ENCODE data around the gene PITRM1.
"Not testable (repeated sequence)": the region's sequence is repeated elsewhere in the genome, so short reads cannot be mapped to it uniquely, and the experiment has no call there.

The PITRM1 gene

GRCh38 chr10:3122034-3122433 is 50.5 kb downstream of the PITRM1 start:
- DNase-seq (ENCODE audit: low read depth): no peak

DNA sequence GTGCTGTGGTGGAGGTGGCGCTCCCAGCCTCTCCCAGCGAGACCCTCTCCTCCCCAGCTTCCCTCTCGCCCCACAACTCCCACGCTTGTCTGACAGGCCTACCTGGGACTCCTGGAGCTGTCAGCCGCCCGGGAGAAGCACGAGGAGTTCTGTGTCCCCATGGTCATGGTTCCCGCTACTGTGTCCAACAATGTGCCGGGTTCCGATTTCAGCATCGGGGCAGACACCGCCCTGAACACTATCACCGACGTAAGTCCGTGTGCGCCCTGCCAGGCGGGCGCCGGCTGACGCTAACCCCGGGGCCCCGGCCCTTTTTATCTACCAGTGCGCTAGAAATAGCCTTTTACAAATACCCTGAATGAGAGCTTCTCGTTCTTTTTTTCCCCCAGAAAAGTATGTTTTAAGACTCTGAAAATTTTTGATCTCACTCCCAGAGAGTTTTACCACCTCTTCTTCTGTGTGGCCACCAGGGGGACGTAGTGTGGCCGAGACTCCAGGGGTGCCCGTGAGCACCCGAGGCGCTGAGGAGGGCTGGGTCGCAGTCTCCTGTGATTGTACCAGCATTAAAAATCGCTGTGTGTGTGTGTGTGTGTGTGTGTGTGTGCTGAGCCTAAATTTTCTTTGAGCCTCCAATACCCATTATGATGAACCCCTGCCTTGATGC is 52.7 kb downstream of the PITRM1 start:
- DNase-seq (ENCODE audit: low read depth): peak; percentile 32

DNA sequence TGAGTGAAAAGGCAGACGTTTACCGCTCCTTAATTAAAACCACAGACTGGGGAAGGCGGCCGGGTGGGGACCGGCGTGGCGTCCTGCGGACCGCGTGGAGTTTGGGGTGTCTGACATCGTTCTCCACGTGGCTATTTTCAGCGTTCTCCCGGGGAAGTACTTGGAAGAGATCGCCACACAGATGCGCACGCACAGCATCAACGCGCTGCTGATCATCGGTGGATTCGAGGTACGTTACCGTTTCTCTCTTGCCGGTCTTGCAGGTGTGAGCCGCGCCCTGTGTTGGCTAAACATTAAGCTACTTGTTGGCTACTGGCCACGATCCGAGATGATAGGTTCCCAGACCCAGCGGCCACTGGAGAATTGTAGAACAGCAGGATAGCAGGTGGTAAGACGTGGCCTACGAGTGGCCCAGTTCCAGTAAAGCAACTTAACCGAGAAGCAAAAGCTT is 53.9 kb downstream of the PITRM1 start:
- DNase-seq (ENCODE audit: low read depth): no peak

GRCh38 chr10:3117486-3117885 is 55.1 kb downstream of the PITRM1 start:
- DNase-seq (ENCODE audit: low read depth): no peak

- no peak for DNase-seq (ENCODE audit: low read depth)
Measured at GRCh38 chr10:3116508-3117100, 56.0 kb downstream of the PITRM1 start.

DNA sequence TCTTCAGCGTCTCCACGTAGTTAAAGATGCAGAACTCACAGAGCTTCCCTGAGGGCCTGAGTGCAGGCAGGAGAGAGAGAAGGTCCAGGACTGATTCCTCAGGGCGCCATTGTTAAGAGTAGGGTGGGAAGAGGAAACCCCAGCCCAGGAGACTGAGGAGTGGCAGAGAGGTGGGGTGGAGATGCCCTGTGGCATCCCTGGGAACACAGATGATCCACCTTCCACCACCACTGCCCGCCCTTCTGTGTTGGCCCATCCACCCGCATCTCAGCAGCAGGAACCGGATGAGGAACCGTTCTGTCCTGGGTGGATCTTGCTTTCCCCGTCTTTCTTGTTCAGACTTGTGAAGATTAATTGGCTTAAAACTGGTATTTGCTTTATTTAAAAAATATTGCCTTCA is 56.9 kb downstream of the PITRM1 start:
- no peak for DNase-seq (ENCODE audit: low read depth)

GRCh38 chr10:3113343-3113720 is 59.2 kb downstream of the PITRM1 start:
- no peak for DNase-seq (ENCODE audit: low read depth)

GRCh38 chr10:3111621-3112163 is 60.9 kb downstream of the PITRM1 start:
- peak; percentile 21 for DNase-seq (ENCODE audit: low read depth)

- no peak for DNase-seq (ENCODE audit: low read depth)
Measured at GRCh38 chr10:3110782-3111620, 61.6 kb downstream of the PITRM1 start.

DNA sequence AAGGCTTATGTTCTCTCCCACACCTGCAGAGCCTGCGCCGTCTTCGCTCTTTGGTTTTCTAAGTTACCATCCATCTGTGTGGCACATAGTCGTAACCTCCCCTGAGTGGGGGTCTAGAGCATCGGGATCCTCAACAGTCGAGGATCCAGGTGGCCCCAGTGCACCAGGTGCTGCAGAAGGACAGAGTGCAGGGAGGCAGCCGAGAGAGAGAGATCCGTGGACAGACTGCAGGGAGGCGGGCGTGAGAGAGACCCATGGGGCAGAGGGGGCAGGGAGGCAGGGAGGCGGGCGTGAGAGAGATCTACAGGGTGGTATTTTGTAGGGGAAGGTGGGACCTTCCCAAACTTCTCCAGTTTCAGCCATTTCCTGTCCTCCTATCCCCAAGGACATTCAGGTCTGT is 62.9 kb downstream of the PITRM1 start:
- DNase-seq (ENCODE audit: low read depth): no peak

- no peak for DNase-seq (ENCODE audit: low read depth)
Measured at GRCh38 chr10:3109196-3109595, 63.4 kb downstream of the PITRM1 start.

- DNase-seq (ENCODE audit: low read depth): no peak
Measured at GRCh38 chr10:3108575-3109105, 63.9 kb downstream of the PITRM1 start.

DNA sequence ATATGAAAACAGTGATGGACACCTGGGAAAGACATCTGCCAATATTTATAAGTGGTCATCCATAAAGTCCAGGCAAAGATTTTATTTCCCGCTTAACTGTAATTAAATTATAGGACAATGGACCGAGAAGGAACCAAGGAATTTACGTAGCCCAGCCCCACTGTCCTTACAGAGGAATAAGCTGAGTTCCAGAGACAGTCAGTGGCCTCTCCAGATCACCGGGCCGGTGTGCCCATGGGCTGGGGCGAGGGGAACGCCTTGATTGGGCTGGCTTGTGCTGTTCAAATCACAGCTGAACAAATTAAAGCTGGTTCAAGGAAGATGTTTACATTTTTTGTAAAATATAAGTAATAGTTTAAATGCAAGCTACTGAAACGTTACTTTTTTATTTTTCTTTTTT is 64.5 kb downstream of the PITRM1 start:
- no peak for DNase-seq (ENCODE audit: low read depth)

DNA sequence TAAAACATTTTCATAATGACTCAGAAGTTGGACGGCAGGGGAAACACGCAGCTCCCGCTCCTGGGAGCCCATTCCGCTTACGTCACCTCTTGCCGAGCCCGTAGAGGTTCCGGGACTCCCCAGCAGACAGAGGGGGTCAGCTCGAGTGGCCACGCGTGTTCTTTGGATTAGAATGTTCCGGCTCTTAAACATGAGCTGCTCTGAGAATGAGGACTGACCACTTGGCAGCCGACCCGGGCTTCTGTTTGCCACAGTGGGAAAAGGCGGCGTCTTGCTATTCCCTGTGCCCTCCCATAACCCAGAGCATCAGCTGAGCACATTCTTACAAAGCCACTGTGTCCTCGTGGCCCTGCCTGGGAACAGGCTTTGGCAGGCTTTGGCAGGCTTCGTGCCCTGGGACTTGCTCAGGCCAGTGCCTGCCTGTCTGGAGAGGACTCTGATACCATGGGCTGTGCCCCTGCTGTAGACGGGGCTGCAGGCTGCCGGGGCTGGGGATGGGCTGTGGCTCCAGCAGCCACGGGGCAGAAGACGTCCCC is 65.1 kb downstream of the PITRM1 start:
- DNase-seq (ENCODE audit: low read depth): peak; percentile 99

- DNase-seq (ENCODE audit: low read depth): peak; percentile 78
Measured at GRCh38 chr10:3106928-3107425, 65.6 kb downstream of the PITRM1 start.

DNA sequence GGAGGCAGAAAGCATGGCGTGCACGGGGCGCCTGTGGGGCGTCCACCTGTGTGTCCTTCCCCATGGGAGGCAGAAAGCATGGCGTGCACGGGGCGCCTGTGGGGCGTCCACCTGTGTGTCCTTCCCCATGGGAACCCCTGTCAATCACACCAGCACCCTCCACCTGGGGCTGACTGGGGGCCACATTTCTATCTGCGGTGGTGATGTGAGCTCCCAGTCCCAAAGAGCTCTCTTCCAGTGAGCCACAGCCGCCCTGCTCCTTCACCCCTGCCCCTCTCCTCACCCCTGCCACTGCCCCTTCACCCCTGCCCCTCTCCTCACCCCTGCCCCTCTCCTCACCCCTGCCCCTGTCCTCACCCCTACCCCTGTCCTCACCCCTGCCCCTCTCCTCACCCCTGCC is 66.3 kb downstream of the PITRM1 start:
- DNase-seq (ENCODE audit: low read depth): not testable (repeated sequence)

DNA sequence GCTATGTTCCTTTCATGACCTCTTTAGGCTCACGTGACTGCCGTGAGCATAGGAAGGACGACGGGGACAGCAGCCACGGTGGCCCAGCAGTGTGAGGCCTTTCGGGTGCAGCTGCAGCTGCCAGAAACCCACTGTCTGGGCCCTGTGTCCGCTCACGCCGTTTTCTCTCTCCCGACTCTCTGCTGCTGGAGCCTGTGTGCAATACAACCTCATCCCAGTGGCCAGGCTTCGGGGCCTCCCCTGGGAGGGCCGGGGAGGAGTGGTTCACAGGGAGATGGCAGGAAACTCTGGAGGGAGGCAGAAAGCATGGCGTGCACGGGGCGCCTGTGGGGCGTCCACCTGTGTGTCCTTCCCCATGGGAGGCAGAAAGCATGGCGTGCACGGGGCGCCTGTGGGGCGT is 66.7 kb downstream of the PITRM1 start:
- no peak for DNase-seq (ENCODE audit: low read depth)

DNA sequence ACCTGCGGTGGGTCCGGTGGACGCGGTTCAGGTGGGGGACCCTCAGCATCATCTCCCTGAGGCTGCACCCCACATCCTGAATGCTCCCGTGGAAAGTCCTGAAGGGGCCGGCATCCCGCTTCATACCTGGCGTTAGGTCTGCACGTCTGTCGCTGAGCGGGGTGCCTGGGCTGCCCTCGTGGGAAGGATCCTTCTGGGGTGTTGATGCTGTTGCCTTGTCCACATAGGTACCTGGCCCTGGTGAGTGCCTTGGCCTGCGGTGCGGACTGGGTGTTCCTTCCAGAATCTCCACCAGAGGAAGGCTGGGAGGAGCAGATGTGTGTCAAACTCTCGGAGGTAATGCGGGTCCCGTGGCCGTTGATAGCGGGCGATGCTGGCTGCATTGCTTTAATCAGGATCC is 67.4 kb downstream of the PITRM1 start:
- DNase-seq (ENCODE audit: low read depth): no peak

GRCh38 chr10:3104251-3104918 is 68.2 kb downstream of the PITRM1 start:
- no peak for DNase-seq (ENCODE audit: low read depth)

DNA sequence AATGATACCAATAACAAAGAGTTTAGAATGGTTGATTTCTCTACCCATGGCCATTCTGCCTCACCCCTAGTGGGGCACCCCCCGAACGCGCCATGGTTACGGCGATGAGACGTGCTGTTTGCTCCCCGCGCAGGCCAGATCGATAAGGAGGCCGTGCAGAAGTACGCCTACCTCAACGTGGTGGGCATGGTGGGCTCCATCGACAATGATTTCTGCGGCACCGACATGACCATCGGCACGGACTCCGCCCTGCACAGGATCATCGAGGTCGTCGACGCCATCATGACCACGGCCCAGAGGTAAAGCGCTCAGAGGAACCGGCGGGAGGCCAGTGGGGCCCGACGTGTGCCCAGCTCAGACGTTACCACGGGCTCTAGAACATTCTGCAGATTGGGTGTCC is 68.9 kb downstream of the PITRM1 start:
- DNase-seq (ENCODE audit: low read depth): no peak

GRCh38 chr10:3102720-3103427 is 69.7 kb downstream of the PITRM1 start:
- DNase-seq (ENCODE audit: low read depth): peak; percentile 92
